Astrocyte (in vitro differentiated cells and primary cell): ENCODE results near the gene EXOC6B.

ENCODE experiments used
- EZH2 ChIP-seq: IDR thresholded peaks from 2 replicates; pipeline ENCODE4 v1.6.1; 2012; ENCODE audit warnings: mild to moderate bottlenecking, low read length, inconsistent platforms; ENCODE audit not compliant: insufficient read depth
- TF ChIP-seq, protein P1 (sequence below): IDR thresholded peaks from 2 replicates; pipeline ENCODE4 v1.5.1; 2011; ENCODE audit warnings: low read depth, mild to moderate bottlenecking, inconsistent platforms, low read length, moderate library complexity; ENCODE audit not compliant: insufficient read depth

DNA sequence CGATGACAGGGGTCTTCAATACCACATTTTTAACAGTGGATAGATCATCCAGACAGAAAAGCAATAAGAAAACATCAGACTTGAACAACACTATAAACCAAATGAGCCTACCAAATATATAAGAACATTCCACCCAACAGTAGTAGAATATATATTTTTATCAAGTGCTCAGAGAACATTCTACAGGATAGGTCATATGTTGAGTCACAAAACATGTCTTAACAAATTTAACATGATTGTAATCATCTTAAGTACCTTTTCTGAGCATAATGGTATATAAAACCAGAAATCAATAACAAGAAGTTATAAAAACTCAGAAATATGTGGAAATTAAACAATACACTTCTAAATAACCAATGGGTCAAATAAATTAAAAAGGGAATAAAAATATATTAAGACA lies 484.2 kb downstream of the EXOC6B start:
- TF ChIP-seq, protein P1, sequence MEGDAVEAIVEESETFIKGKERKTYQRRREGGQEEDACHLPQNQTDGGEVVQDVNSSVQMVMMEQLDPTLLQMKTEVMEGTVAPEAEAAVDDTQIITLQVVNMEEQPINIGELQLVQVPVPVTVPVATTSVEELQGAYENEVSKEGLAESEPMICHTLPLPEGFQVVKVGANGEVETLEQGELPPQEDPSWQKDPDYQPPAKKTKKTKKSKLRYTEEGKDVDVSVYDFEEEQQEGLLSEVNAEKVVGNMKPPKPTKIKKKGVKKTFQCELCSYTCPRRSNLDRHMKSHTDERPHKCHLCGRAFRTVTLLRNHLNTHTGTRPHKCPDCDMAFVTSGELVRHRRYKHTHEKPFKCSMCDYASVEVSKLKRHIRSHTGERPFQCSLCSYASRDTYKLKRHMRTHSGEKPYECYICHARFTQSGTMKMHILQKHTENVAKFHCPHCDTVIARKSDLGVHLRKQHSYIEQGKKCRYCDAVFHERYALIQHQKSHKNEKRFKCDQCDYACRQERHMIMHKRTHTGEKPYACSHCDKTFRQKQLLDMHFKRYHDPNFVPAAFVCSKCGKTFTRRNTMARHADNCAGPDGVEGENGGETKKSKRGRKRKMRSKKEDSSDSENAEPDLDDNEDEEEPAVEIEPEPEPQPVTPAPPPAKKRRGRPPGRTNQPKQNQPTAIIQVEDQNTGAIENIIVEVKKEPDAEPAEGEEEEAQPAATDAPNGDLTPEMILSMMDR, result no peak
- no peak for TF ChIP-seq EZH2
